K562 (cell line): Measurements from ENCODE around the gene APOC1. TPM values are rescaled to one million over a fixed set of nuclear protein-coding genes. Genes with fewer than 3 reads are reported as not detected.
A peak's percentile ranks its signal among the peaks of the same experiment; 100 is the strongest.

Experiments used
- ATAC-seq: fragments of 200-7000 bp; cut with Tn5 transposase; 3 replicates; pipeline ENCODE4 v1.9.1; 2020; ENCODE audit warnings: moderate library complexity
- BruUV-seq: library from RNA; stranded (reverse); fragments of 400-500 nt; replicated peaks from 2 replicates; lab custom pipeline; 2021; lab: Mats Ljungman, UMichigan
- CTCF ChIA-PET: fragments of 300-600 bp; formaldehyde crosslinking; extraction: SDS; loops from one replicate; lab custom pipeline; 2021; ENCODE audit warnings: low intra/inter-chr PET ratio; lab: Yijun Ruan, JAX
- POLR2A ChIA-PET: fragments of 300-600, 350-650 bp; sonication (Branson Sonifier 250); formaldehyde crosslinking; extraction: SDS; loops from one replicate; lab custom pipeline; 2021; ENCODE audit warnings: antibody characterized with exemption, inconsistent platforms; lab: Yijun Ruan, JAX
- DNase-seq, 4 experiments: peaks; one replicate each; pipeline versions ENCODE4 v3.0.0 to v3.0.0-alpha.2; 2011 to 2018; ENCODE audit warnings: low spot score in 3 of 4, mixed read lengths in 3 of 4; ENCODE audit errors: extremely low read depth in 1 of 4
- FAIRE-seq: peaks from 2 replicates; lab custom pipeline; 2011; peaks lifted over from hg19 to GRCh38; lab: Jason Lieb, UNC
- H2AFZ ChIP-seq: 2 replicates; pipeline ENCODE4 v1.6.0; 2011; ENCODE audit warnings: low read depth, low read length, control low read depth, inconsistent platforms
- H3K27ac ChIP-seq: fragments of 200-600 bp; 3 replicates; pipeline ENCODE4 v1.8.0; 2011; ENCODE audit warnings: low read depth, mild to moderate bottlenecking, control low read depth, inconsistent platforms, low read length, moderate library complexity, mixed read lengths; ENCODE audit errors: extremely low read depth
- H3K27me3 ChIP-seq, 2 experiments: fragments of 300-600 bp in 1 of 2; 2 replicates in 1 of 2; 3 replicates in 1 of 2; pipeline versions ENCODE4 v1.6.0 to v1.8.0; 2011; ENCODE audit warnings: inconsistent platforms in 2 of 2, low read length in 2 of 2, mild to moderate bottlenecking in 1 of 2, mixed read lengths in 1 of 2, moderate library complexity in 1 of 2; ENCODE audit not compliant: control insufficient read depth in 2 of 2, insufficient read depth in 2 of 2
- H3K36me3 ChIP-seq: fragments of 300-600 bp; 3 replicates; pipeline ENCODE4 v1.8.0; 2011; ENCODE audit warnings: mild to moderate bottlenecking, low read length, inconsistent platforms; ENCODE audit not compliant: control insufficient read depth, insufficient read depth
- H3K4me1 ChIP-seq, 2 experiments: fragments of 200-600 bp in 1 of 2; replicated peaks in 1 of 2; 2 replicates in 1 of 2; 3 replicates in 1 of 2; pipeline versions ENCODE4 v1.5.1 to v1.8.0; 2011; ENCODE audit warnings: inconsistent platforms in 2 of 2, low read length in 2 of 2, mild to moderate bottlenecking in 1 of 2, mixed read lengths in 1 of 2, moderate library complexity in 1 of 2; ENCODE audit not compliant: control insufficient read depth in 2 of 2, insufficient read depth in 2 of 2
- H3K4me2 ChIP-seq: 2 replicates; pipeline ENCODE4 v1.6.1; 2011; ENCODE audit warnings: low read length, control low read depth, inconsistent platforms, mixed read lengths; ENCODE audit not compliant: insufficient read depth
- H3K4me3 ChIP-seq: fragments of 200-600 bp; sonication (generic), shearing (Covaris generic); 2 replicates; pipeline ENCODE4 v1.5.1; 2016; ENCODE audit warnings: control low read depth, inconsistent platforms
- H3K79me2 ChIP-seq: fragments of 200-600 bp; 3 replicates; pipeline ENCODE4 v1.8.0; 2011; ENCODE audit warnings: low read length, inconsistent platforms; ENCODE audit not compliant: control insufficient read depth, insufficient read depth
- H3K9ac ChIP-seq, 2 experiments: 2 replicates each; pipeline versions ENCODE4 v1.6.0 to v1.6.1; 2011; ENCODE audit warnings: low read depth in 2 of 2, low read length in 2 of 2, control low read depth in 1 of 2, inconsistent platforms in 1 of 2, mild to moderate bottlenecking in 1 of 2, mixed read lengths in 1 of 2; ENCODE audit not compliant: insufficient read depth in 1 of 2
- H3K9me1 ChIP-seq: one replicate; pipeline ENCODE4 v1.6.0; 2011; ENCODE audit warnings: inconsistent platforms, mild to moderate bottlenecking, low read length, moderate library complexity; ENCODE audit not compliant: control insufficient read depth, insufficient read depth
- H3K9me3 ChIP-seq: replicated peaks from 2 replicates; pipeline ENCODE4 v1.5.1; 2011; ENCODE audit warnings: low read depth, low read length, inconsistent platforms; ENCODE audit not compliant: control insufficient read depth, insufficient read depth
- H4K20me1 ChIP-seq: replicated peaks from 2 replicates; pipeline ENCODE4 v1.6.1; 2011; ENCODE audit warnings: low read length, inconsistent platforms, mixed read lengths; ENCODE audit not compliant: control insufficient read depth, insufficient read depth
- CHD2 ChIP-seq: IDR thresholded peaks from 2 replicates; pipeline ENCODE4 v1.6.1; 2011; ENCODE audit warnings: low read depth, low read length
- GATA2 ChIP-seq: sonication (generic); formaldehyde crosslinking; IDR thresholded peaks from 2 replicates; pipeline ENCODE4 v1.4.0; 2020; ENCODE audit warnings: mild to moderate bottlenecking, missing genetic modification reagents
- HNRNPUL1 ChIP-seq: fragments of 200-400 bp; formaldehyde crosslinking; IDR thresholded peaks from 2 replicates; pipeline ENCODE4 v1.6.1; 2017; ENCODE audit warnings: low read length
- ILF3 ChIP-seq: fragments of 450-650 bp; IDR thresholded peaks from 2 replicates; pipeline ENCODE4 v1.6.1; 2018; ENCODE audit warnings: antibody characterized with exemption, mild to moderate bottlenecking, moderate library complexity, borderline replicate concordance
- PPARD ChIP-seq: fragments of 250-450 bp; sonication (Bioruptor Pico); IDR thresholded peaks from 2 replicates; pipeline ENCODE4 v1.8.0; 2022; ENCODE audit warnings: inconsistent platforms, mild to moderate bottlenecking, moderate library complexity
- SMAD3 ChIP-seq: fragments of 450-650 bp; formaldehyde crosslinking; conservative IDR thresholded peaks from 2 replicates; pipeline ENCODE4 v1.4.0; 2020; ENCODE audit warnings: mild to moderate bottlenecking
- SMARCE1 ChIP-seq: fragments of 450-650 bp; IDR thresholded peaks from 2 replicates; pipeline ENCODE4 v1.7.1; 2016; ENCODE audit warnings: mild to moderate bottlenecking
- TRIM28 ChIP-seq: fragments of 450-650 bp; IDR thresholded peaks from 2 replicates; pipeline ENCODE4 v1.6.1; 2017
- ZNF431 ChIP-seq: sonication (generic); formaldehyde crosslinking; IDR thresholded peaks from 2 replicates; pipeline ENCODE4 v1.8.0; 2022; ENCODE audit warnings: mild to moderate bottlenecking, missing genetic modification reagents
- ZNF695 ChIP-seq: fragments of 450-650 bp; formaldehyde crosslinking; IDR thresholded peaks from 2 replicates; pipeline ENCODE4 v1.4.0; 2020; ENCODE audit warnings: mild to moderate bottlenecking, moderate library complexity
- WGBS: fragments of 100-300 bp; shearing (Covaris generic); methylation state at CpG from one replicate; pipeline ENCODE4 v1.1.6; 2016; ENCODE audit warnings: low coverage, mixed read lengths; ENCODE audit not compliant: insufficient coverage; ENCODE audit errors: missing lambda C conversion rate; 5-methylcytosine and 5-hydroxymethylcytosine counted together
- in situ Hi-C: fragments of 300-500 bp; cut with MboI; formaldehyde crosslinking; loops from 4 replicates; pipeline ENCODE4 v1.15.0; 2018; ENCODE audit warnings: inconsistent platforms, mixed read lengths
- intact Hi-C: fragments of 100-400 bp; cut with micrococcal nuclease; formaldehyde crosslinking; loops from 2 replicates; pipeline ENCODE4 v1.14.2; 2022
- polyA plus RNA-seq, 8 experiments: library from polyadenylated mRNA; depleted of rRNA in 4 of 8; stranded (reverse) in 5 of 8; unstranded in 3 of 8; fragments of >200 nt; fragmentation: Nextera tagmentation in 2 of 8; fragmentation: Illumina TruSeq in 1 of 8; extraction: Ambion mirVana in 2 of 8; extraction: Trizol in 1 of 8; gene quantifications; 2 replicates each; pipeline versions ENCODE4 v1.2.1 to v1.2.3, GENCODE V29; 2011 to 2014; ENCODE audit warnings: inconsistent platforms in 1 of 8, missing spikeins in 1 of 8
- total RNA-seq, 7 experiments: library from RNA; depleted of rRNA in 6 of 7; stranded (reverse); fragments of >200 nt in 6 of 7; fragmentation: Illumina TruSeq in 2 of 7; extraction: Trizol in 2 of 7; gene quantifications; 2 replicates each; pipeline versions ENCODE4 v1.2.1 to v1.2.3, GENCODE V29; 2011 to 2021; ENCODE audit warnings: low replicate concordance in 1 of 7
- TF ChIP-seq, protein P1 (sequence below), 2 experiments: IDR thresholded peaks; 2 replicates each; pipeline ENCODE4 v1.6.1; 2011; ENCODE audit warnings: borderline replicate concordance in 1 of 2, control low read depth in 1 of 2, low read depth in 1 of 2, low read length in 1 of 2, mild to moderate bottlenecking in 1 of 2, mixed read lengths in 1 of 2, moderate library complexity in 1 of 2; ENCODE audit not compliant: insufficient read depth in 1 of 2, insufficient read length in 1 of 2, poor library complexity in 1 of 2, severe bottlenecking in 1 of 2; ENCODE audit errors: extremely low read depth in 1 of 2
- TF ChIP-seq, protein P2 (sequence below): fragments of 200-400 bp; formaldehyde crosslinking; IDR thresholded peaks from 2 replicates; pipeline ENCODE4 v1.6.1; 2017; ENCODE audit warnings: mild to moderate bottlenecking, low read depth, low read length, moderate library complexity

APOC1 gene
- total and polyA plus RNA-seq, 9 of the 15 experiments (the other 6 are each of a cell fraction or from before 2014, with no cell fraction given), result 115 to 408 (median 220) TPM

GRCh38 chr19:44943801-44944249 is 29.4 kb downstream of the APOC1 start:
- H3K36me3 ChIP-seq, result no peaks in the 10 kb centered on the region
- peak overlapping the region; percentile 34; the same call in 2 of the 3 replicates for H3K27ac ChIP-seq
- H3K9me1 ChIP-seq, result no peaks in the 10 kb centered on the region
- in situ Hi-C loops (no loop called here), intact Hi-C loops (no loop called here)
- H3K27me3 ChIP-seq, result no peaks in the 10 kb centered on the region
- H3K79me2 ChIP-seq, result no peaks in the 10 kb centered on the region
- BruUV-seq, result no TSS peak
- peak; percentile 95 for ATAC-seq
- no peaks in the 10 kb centered on the region for H4K20me1 ChIP-seq
- H2AFZ ChIP-seq, result peak overlapping the region; percentile 93
- H3K4me1 ChIP-seq, result peaks cover 15 to 40% of the 10 kb centered on the region in 2 experiments; a peak in 4 of 5 replicates
- peak; percentile 74 to 90 (median 79) for DNase-seq
- peak; percentile 93 for FAIRE-seq
- H3K9me3 ChIP-seq, result no peaks in the 10 kb centered on the region
- 0% methylated on average over 9 of the region's 10 CpGs for WGBS
- no peak overlapping the region for H3K4me3 ChIP-seq
- H3K4me2 ChIP-seq, result peak overlapping the region; percentile 51
- H3K9ac ChIP-seq, result peak overlapping the region; percentile 2 to 15; a peak in 2 of 4 replicates
- CTCF ChIA-PET, result no interaction called here
- POLR2A ChIA-PET, result interaction anchor here (0.6 to 1.5 kb wide), 3 partner anchors 11 to 98 kb away, joined by 3 read pairs; partner anchors contain the start of genes CLPTM1 and NECTIN2
- TF ChIP-seq HNRNPUL1 (no peak), SMAD3 (CRISPR knock-in tag) (no peak), CHD2 (no peak), TRIM28 (no peak), PPARD (CRISPR knock-in tag) (no peak), GATA2 (CRISPR knock-in tag) (no peak), ZNF431 (CRISPR knock-in tag) (peak; percentile 52), ZNF695 (CRISPR knock-in tag) (no peak), ILF3 (no peak), SMARCE1 (peak; percentile 76)
- TF ChIP-seq, protein P1, sequence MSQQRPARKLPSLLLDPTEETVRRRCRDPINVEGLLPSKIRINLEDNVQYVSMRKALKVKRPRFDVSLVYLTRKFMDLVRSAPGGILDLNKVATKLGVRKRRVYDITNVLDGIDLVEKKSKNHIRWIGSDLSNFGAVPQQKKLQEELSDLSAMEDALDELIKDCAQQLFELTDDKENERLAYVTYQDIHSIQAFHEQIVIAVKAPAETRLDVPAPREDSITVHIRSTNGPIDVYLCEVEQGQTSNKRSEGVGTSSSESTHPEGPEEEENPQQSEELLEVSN (IDR thresholded peaks at IDR 0.05; ENCODE audit: borderline replicate concordance in 1 of 2, extremely low read depth in 1 of 2, insufficient read depth in 1 of 2, insufficient read length in 1 of 2, low read depth in 1 of 2, low read length in 1 of 2, poor library complexity in 1 of 2, severe bottlenecking in 1 of 2), result peak; percentile 91 to 92
- TF ChIP-seq, protein P2, sequence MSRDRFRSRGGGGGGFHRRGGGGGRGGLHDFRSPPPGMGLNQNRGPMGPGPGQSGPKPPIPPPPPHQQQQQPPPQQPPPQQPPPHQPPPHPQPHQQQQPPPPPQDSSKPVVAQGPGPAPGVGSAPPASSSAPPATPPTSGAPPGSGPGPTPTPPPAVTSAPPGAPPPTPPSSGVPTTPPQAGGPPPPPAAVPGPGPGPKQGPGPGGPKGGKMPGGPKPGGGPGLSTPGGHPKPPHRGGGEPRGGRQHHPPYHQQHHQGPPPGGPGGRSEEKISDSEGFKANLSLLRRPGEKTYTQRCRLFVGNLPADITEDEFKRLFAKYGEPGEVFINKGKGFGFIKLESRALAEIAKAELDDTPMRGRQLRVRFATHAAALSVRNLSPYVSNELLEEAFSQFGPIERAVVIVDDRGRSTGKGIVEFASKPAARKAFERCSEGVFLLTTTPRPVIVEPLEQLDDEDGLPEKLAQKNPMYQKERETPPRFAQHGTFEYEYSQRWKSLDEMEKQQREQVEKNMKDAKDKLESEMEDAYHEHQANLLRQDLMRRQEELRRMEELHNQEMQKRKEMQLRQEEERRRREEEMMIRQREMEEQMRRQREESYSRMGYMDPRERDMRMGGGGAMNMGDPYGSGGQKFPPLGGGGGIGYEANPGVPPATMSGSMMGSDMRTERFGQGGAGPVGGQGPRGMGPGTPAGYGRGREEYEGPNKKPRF, result no peak
